Esophagus (tissue), 2 donors: Measurements from ENCODE around the gene APBB2. TPM values are rescaled to one million over a fixed set of nuclear protein-coding genes. Genes with fewer than 3 reads are reported as not detected.
"Not testable (repeated sequence)": the region's sequence is repeated elsewhere in the genome, so short reads cannot be mapped to it uniquely, and the experiment has no call there.

Experiments used
- H3K27ac ChIP-seq, 2 donors: one replicate each; pipeline ENCODE4 v1.5.1; 2013; ENCODE audit warnings: low read depth in 2 of 2, mild to moderate bottlenecking in 2 of 2, inconsistent platforms in 1 of 2, low read length in 1 of 2, moderate library complexity in 1 of 2
- H3K27me3 ChIP-seq, 2 donors: one replicate each; pipeline ENCODE4 v1.6.1; 2013; ENCODE audit warnings: low read length in 2 of 2, control low read depth in 1 of 2, mild to moderate bottlenecking in 1 of 2; ENCODE audit not compliant: insufficient read depth in 2 of 2, control insufficient read depth in 1 of 2
- H3K36me3 ChIP-seq, 2 donors: one replicate each; pipeline ENCODE4 v1.6.1; 2013; ENCODE audit warnings: low read length in 1 of 2; ENCODE audit not compliant: control insufficient read depth in 2 of 2, insufficient read depth in 2 of 2
- H3K4me1 ChIP-seq, 2 donors: one replicate each; pipeline ENCODE4 v1.6.1; 2013; ENCODE audit warnings: low read length in 1 of 2; ENCODE audit not compliant: control insufficient read depth in 2 of 2, insufficient read depth in 2 of 2
- H3K4me3 ChIP-seq, 2 donors: one replicate each; pipeline ENCODE4 v1.5.1; 2013; ENCODE audit warnings: low read length in 2 of 2, mild to moderate bottlenecking in 2 of 2, low read depth in 1 of 2, moderate library complexity in 1 of 2
- H3K9me3 ChIP-seq, 2 donors: one replicate each; pipeline ENCODE4 v1.6.1; 2013; ENCODE audit warnings: mild to moderate bottlenecking in 2 of 2, low read depth in 1 of 2, low read length in 1 of 2, moderate library complexity in 1 of 2; ENCODE audit not compliant: control insufficient read depth in 2 of 2, insufficient read depth in 1 of 2
- WGBS, 2 donors: extraction: QIAGEN DNeasy Blood & Tissue Kit; methylation state at CpG; one replicate each; pipeline ENCODE4 v1.1.7; 2013; 5-methylcytosine and 5-hydroxymethylcytosine counted together
- polyA plus RNA-seq, 2 donors: library from polyadenylated mRNA; stranded (reverse); fragments of 200-250 nt; gene quantifications; one replicate each; pipeline ENCODE4 v1.2.3, GENCODE V29; 2013
- donor health status: healthy with polysubstance abuse.
- donor health status: Bipolar disorder and iron deficiency.

Gene APBB2
- polyA plus RNA-seq, 2 donors, result 3.0 to 4.0 TPM

DNA sequence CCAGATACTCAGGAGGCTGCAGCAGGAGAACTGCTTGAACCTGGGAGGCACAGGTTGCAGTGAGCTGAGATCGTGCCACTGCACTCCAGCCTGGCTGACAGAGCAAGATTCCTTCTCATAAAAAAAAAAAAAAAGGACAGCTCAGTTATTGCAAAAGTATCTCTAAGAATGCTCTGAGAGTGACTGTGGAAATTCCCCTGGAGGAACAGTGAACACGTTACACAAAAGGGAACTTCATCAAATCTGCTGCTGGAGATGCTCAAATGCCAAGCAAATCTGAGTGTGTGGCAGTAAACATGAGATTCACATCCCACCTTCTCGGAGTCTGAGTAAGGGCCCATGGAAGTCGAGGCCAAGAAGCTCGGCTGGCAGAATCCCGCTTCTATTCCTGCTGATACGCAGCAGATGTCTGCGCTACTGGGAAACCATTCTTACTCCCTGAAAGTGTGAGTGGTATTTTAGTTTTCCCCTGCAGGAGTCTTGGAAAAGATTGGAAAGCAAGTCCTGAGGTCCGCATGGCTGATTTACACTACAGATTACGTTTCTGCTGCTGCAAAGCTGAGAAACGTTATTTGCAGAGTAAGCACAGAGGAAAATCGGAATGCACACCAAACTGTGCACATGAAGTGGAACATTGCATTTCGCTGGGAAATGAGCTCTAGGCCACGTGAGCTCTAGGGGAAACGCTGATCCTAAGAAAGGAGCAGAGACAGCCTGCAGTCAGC is 301.7 kb downstream of the APBB2 start:
- H3K27me3 ChIP-seq, result no peaks in the 10 kb centered on the region
- WGBS, 2 donors, result 88 to 89% methylated on average over 15 of the region's 15 CpGs

DNA sequence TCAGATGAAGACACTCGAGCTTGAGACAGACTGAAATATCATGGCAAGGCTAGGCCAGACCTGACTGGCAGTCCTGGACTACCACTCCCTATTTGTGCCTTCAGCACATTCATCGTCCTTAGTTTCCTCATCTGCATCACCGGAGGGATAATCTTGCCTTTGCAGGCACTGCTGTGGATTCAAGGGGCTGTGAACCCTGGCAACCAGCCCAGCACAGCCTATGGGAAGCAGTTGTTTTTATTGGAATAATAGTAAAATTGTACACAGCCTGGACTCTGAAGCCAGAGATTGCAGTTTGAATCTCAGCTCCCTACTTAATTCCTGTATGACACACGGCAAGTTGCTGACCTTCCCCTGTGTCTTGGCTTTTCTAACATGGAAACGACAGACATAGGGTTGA is 303.6 kb downstream of the APBB2 start:
- WGBS, 2 donors, result 73 to 85% methylated on average over 5 of the region's 5 CpGs
- Histone ChIP-seq H3K27ac (peak overlapping the region in 1 of 2 donors; percentile 2), H3K4me1 (peaks cover 5 to 6% of the 10 kb centered on the region in 2 donors), H3K36me3 (peaks cover 0 to under 1% of the 10 kb centered on the region in 2 donors), H3K4me3 (no peak overlapping the region), H3K27me3 (no peaks in the 10 kb centered on the region), H3K9me3 (no peaks in the 10 kb centered on the region)

More for the DNA sequence above, 301.7 kb downstream of the APBB2 start:
- no peaks in the 10 kb centered on the region for H3K36me3 ChIP-seq
- H3K4me3 ChIP-seq, result no peak overlapping the region
- no peak overlapping the region for H3K27ac ChIP-seq
- H3K9me3 ChIP-seq, result no peaks in the 10 kb centered on the region
- peaks cover 5 to 10% of the 10 kb centered on the region in 2 donors for H3K4me1 ChIP-seq

DNA sequence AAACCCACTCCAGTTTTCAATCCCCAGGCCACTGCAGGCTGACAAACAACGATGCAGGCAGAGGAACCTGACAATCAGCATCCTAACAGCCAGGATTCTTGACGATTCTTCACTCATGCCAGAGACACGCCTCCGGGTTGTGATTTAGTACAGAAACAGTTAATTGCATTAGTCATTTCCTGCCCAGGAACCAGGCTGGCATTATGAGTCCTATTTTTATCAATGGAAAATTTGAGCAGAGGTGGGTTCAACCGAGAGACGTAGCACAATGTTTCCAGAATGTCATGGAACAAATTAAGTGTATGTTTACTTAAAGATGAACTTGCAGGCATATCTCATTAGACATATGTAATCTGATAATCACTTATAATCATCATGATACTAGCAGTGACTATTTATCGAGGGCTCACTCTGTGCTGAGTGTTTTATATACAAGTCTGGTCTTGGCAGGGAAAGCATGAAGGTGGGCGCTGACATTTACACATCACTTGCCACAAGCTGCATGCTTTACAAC is 304.9 kb downstream of the APBB2 start:
- H3K4me1 ChIP-seq, result peaks cover 5 to 6% of the 10 kb centered on the region in 2 donors
- WGBS, 2 donors, result 21 to 27% methylated on average over 8 of the region's 8 CpGs
- H3K27ac ChIP-seq, result peak overlapping the region; percentile 81 to 92
- H3K27me3 ChIP-seq, result no peaks in the 10 kb centered on the region
- H3K36me3 ChIP-seq, result peaks cover 0 to 2% of the 10 kb centered on the region in 2 donors
- H3K9me3 ChIP-seq, result no peaks in the 10 kb centered on the region
- H3K4me3 ChIP-seq, result no peak overlapping the region

DNA sequence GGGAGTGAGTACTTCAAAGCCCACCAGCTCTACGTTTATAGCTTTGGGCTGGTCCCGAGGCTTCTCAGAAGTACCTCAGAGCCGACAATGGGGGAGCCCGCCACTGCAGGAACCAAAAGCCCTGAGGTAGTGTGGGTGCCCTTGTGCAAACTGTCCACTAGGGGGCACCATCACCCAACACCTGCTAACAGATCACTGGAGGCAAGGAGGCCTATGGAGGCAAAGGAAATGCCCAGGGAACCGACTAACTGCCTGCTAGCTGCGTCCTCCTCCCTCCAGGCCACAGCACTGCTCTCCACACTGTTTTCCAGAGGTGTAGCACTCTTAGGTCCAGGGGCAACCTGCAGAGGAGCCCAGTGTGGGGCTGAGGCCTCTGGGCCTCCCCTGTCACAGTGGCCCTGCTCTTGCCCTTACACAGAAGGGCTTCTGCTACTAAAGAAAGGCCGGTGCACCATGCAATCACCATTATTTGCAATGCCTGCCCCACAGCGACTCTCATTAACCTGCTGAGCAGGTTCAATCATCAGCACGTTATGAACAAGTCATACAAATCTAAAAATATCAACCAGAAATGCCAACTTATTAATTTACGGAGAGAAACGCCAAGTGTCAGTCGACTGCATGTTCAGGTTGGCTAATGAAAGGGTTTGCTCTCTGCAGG is 305.5 kb downstream of the APBB2 start:
- Histone ChIP-seq H3K27me3 (no peaks in the 10 kb centered on the region), H3K4me1 (peaks cover 5 to 6% of the 10 kb centered on the region in 2 donors), H3K36me3 (peaks cover 0 to 2% of the 10 kb centered on the region in 2 donors), H3K9me3 (no peaks in the 10 kb centered on the region), H3K27ac (peak overlapping the region; percentile 81 to 92), H3K4me3 (no peak overlapping the region)
- 28 to 38% methylated on average over 12 of the region's 12 CpGs for WGBS, 2 donors

DNA sequence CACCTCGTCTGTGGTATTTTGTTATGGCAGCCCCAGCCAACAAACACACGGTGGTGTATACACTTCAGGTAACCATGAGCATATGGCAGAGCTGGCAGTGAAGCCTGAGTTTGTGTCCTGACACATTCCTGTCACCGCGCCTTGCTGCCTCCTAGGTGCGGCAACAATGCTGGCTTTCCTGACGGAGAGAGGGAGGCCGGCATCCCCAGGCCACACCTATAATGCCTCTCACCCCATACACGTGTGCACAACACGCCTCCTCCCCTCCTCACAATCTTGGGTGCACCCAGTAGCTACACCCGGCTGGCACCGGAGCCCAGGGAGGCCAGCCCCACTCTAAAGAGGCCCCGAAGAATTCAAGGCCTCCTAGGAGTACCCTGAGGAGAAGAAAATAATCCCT is 306.0 kb downstream of the APBB2 start:
- Histone ChIP-seq H3K36me3 (peaks cover 0 to 2% of the 10 kb centered on the region in 2 donors), H3K9me3 (no peaks in the 10 kb centered on the region), H3K4me3 (no peak overlapping the region), H3K27me3 (no peaks in the 10 kb centered on the region), H3K27ac (peak overlapping the region; percentile 81 to 92), H3K4me1 (peaks cover 5 to 6% of the 10 kb centered on the region in 2 donors)
- 56 to 69% methylated on average over 12 of the region's 12 CpGs for WGBS, 2 donors

DNA sequence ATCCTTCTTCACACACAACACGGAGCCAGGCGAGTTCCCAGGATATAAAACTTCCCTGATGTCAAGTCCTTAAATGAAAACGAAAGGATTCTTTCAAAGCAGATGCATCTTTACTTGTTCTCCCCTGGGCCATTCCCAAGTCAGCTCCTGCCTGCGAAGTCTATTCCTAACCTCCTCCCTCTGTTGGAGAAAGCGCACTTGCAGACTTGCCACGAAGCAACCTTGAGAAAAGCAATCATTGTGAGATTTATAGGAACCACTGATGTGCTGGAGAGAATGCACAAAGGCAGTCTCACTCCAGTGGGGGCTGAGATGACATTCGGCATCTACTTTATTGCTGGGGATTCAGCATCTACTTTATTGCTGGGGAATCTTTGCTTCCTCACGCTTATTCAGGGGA is 308.9 kb downstream of the APBB2 start:
- Histone ChIP-seq H3K9me3 (no peaks in the 10 kb centered on the region), H3K4me1 (peaks cover 3 to 6% of the 10 kb centered on the region in 2 donors), H3K27ac (no peak overlapping the region), H3K27me3 (no peaks in the 10 kb centered on the region), H3K36me3 (peaks cover 0 to 2% of the 10 kb centered on the region in 2 donors), H3K4me3 (no peak overlapping the region)
- WGBS, 2 donors, result 88 to 93% methylated on average over 8 of the region's 8 CpGs

DNA sequence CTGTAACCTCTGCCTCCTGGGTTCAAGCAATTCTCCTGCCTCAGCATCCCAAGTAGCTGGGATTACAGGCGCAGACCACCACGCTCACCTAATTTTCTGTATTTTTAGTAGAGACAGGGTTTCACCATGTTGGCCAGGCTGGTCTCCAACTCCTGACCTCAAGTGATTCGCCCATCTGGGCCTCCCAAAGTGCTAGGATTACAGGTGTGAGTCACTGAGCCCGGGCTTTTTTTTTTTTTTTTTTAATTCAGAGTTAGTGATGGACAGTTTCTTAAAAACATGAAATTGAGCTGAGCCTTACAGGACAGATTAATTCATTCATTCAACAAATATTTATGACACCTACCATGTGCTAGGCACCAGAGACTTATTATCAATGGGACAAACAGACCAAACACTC is 313.8 kb downstream of the APBB2 start:
- H3K27me3 ChIP-seq, H3K4me1 ChIP-seq, H3K36me3 ChIP-seq, H3K4me3 ChIP-seq, H3K9me3 ChIP-seq, H3K27ac ChIP-seq: not testable (repeated sequence)
- 76 to 80% methylated on average over 4 of the region's 4 CpGs for WGBS, 2 donors

DNA sequence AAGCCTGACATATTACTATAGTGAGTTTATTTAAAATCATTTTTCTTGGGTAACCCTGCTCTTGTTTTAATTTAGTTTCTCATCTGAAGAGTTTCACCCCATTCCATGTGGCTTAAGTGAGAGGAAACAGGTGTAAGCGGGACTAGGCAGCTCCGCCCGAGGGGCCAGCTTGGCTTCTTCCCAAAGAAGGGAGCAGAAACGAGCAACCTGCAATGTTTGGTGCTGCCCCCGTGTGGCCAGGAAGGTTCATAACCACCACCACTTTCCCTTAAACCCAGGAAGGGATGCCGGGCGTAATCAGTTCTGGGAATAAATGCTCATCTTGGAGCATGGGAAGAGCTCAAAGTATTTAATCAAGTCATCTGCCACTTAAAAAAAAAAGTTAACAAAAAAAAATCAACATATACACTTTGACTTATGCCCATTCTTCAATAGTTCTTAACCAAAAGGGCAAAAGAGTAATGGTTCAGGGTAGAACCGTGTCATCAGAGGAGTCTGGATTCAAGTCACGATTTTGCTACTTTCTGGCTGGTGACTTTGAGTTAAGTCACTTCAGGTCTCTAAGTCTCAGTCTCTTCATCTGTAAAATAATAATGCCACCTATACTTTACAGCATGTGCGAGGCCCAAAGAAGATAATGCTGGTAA is 316.7 kb downstream of the APBB2 start:
- Histone ChIP-seq H3K4me3 (no peak overlapping the region), H3K9me3 (no peaks in the 10 kb centered on the region), H3K27me3 (no peaks in the 10 kb centered on the region), H3K4me1 (no peaks in the 10 kb centered on the region), H3K27ac (no peak overlapping the region), H3K36me3 (peaks cover 3 to 6% of the 10 kb centered on the region in 2 donors)
- WGBS, 2 donors, result 36 to 41% methylated on average over 10 of the region's 10 CpGs

DNA sequence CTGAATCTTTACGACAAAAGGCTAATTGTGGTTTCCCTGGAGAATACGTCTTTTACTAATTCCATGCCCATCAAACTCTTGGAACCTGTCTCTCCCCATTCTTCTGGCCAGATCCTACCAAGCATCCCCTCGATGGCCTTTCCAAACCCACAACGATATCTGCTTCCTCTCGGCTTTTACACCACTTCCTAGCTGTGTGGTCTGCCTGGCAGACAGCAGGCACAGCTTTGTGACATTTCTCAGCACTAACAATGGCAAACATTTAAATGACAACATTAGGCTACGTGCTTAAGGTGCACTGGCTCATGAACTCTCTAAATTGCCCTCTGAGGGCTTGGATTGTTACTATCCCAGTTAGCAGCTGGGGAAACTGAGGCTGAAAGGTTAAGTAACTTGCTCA is 323.6 kb downstream of the APBB2 start:
- no peaks in the 10 kb centered on the region for H3K27me3 ChIP-seq
- H3K27ac ChIP-seq, result no peak overlapping the region
- H3K9me3 ChIP-seq, result no peaks in the 10 kb centered on the region
- H3K4me1 ChIP-seq, result no peaks in the 10 kb centered on the region
- peaks cover 7 to 11% of the 10 kb centered on the region in 2 donors for H3K36me3 ChIP-seq
- 82 to 86% methylated on average over 6 of the region's 6 CpGs for WGBS, 2 donors
- H3K4me3 ChIP-seq, result no peak overlapping the region
